Muscle of arm (tissue), 14 donors: Measurements from ENCODE around the gene AQP11. TPM values are rescaled to one million over a fixed set of nuclear protein-coding genes. Genes with fewer than 3 reads are reported as not detected.
"Not testable (repeated sequence)": the region's sequence is repeated elsewhere in the genome, so short reads cannot be mapped to it uniquely, and the experiment has no call there.

ENCODE experiments used
- DNase-seq: peaks from one replicate; pipeline ENCODE4 v3.0.0-alpha.2; 2013
- long read RNA-seq, 11 donors: transcript quantifications; one replicate each; lab custom pipeline, GENCODE V29; 2026
- polyA plus RNA-seq, 12 donors: library from polyadenylated mRNA; unstranded; fragments of 120-200 nt; gene quantifications; one replicate each; pipeline ENCODE4 v1.2.1, GENCODE V29; 2013; ENCODE audit not compliant: insufficient read length in 12 of 12

AQP11 gene
- polyA plus RNA-seq = 1 to 10 TPM in 10 of 12 donors, not detected in 2; 1.0 to 2.5 (median 1.6) TPM
- long read RNA-seq, donor 1, transcript AQP11-201 (3 exons, 2,152 nt) = major isoform, 14 of 14 reads
- long read RNA-seq, donor 1, partial matches to known transcripts = 0 of 14 reads
- long read RNA-seq, donor 1, other reads (novel, unspliced or antisense) = 0 of 14 reads
- long read RNA-seq, donor 2, partial matches to known transcripts = 0 of 2 reads
- long read RNA-seq, donor 2, other reads (novel, unspliced or antisense) = 0 of 2 reads
- long read RNA-seq, donor 3, partial matches to known transcripts = 23 of 24 reads
- long read RNA-seq, donor 3, other reads (novel, unspliced or antisense) = 0 of 24 reads
- long read RNA-seq, donor 4 = 0 reads
- long read RNA-seq, donor 5 = 0 reads
- long read RNA-seq, donor 6 = 0 reads
- long read RNA-seq, donor 7, partial matches to known transcripts = 0 of 1 reads
- long read RNA-seq, donor 7, other reads (novel, unspliced or antisense) = 0 of 1 reads
- long read RNA-seq, donor 8, partial matches to known transcripts = 145 of 217 reads
- long read RNA-seq, donor 8, other reads (novel, unspliced or antisense) = 68 of 217 reads
- long read RNA-seq, donor 9 = 0 reads
- long read RNA-seq, donor 10, partial matches to known transcripts = 0 of 1 reads
- long read RNA-seq, donor 10, other reads (novel, unspliced or antisense) = 0 of 1 reads
- long read RNA-seq, donor 11 = 0 reads

- DNase-seq = peak; percentile 85
These were observed at the start of gene AQP11 for GRCh38 chr11:77589521-77590193. Gene AQP11, plus strand, starts transcription at chr11:77589953. Its CDS starts 40 bp downstream, at chr11:77589993.

- no peak for DNase-seq
These were observed 47.5 kb upstream of the AQP11 start for GRCh38 chr11:77542296-77542695.

- no peak for DNase-seq
These were observed 42.5 kb upstream of the AQP11 start for GRCh38 chr11:77547047-77547836.

GRCh38 chr11:77547863-77548551 is 41.7 kb upstream of the AQP11 start:
- DNase-seq = peak; percentile 66

- DNase-seq = no peak
These were observed 41.0 kb upstream of the AQP11 start for GRCh38 chr11:77548552-77549445.

GRCh38 chr11:77551426-77551825 is 38.3 kb upstream of the AQP11 start:
- not testable (repeated sequence) for DNase-seq

GRCh38 chr11:77557553-77557952 is 32.2 kb upstream of the AQP11 start:
- no peak for DNase-seq

- no peak for DNase-seq
These were observed 31.4 kb upstream of the AQP11 start for GRCh38 chr11:77558380-77558779.

- no peak for DNase-seq
These were observed 29.9 kb upstream of the AQP11 start for GRCh38 chr11:77559686-77560401.

- no peak for DNase-seq
These were observed 29.1 kb upstream of the AQP11 start for GRCh38 chr11:77560605-77561004.

- DNase-seq = no peak
These were observed 28.5 kb upstream of the AQP11 start for GRCh38 chr11:77561257-77561656.

- no peak for DNase-seq
These were observed 21.4 kb upstream of the AQP11 start for GRCh38 chr11:77568306-77568705.

GRCh38 chr11:77568916-77569675 is 20.7 kb upstream of the AQP11 start:
- no peak for DNase-seq

GRCh38 chr11:77569676-77570070 is 20.1 kb upstream of the AQP11 start:
- DNase-seq = no peak

GRCh38 chr11:77570896-77571295 is 18.9 kb upstream of the AQP11 start:
- not testable (repeated sequence) for DNase-seq

- DNase-seq = not testable (repeated sequence)
These were observed 14.3 kb upstream of the AQP11 start for GRCh38 chr11:77575428-77575827.

GRCh38 chr11:77580712-77581337 is 8.9 kb upstream of the AQP11 start:
- DNase-seq = no peak

- no peak for DNase-seq
These were observed 602 bp upstream of the AQP11 start for GRCh38 chr11:77589181-77589520.
